Epithelial cell of proximal tubule (primary cell): ENCODE measurements around the gene PPP1R14B. TPM values are rescaled to one million over a fixed set of nuclear protein-coding genes. Genes with fewer than 3 reads are reported as not detected.

ENCODE experiments used
- DNase-seq: peaks from one replicate; pipeline ENCODE4 v3.0.0-alpha.2; 2011; ENCODE audit warnings: low read depth
- H3K4me3 ChIP-seq: 2 replicates; pipeline ENCODE4 v1.5.1; 2011; ENCODE audit warnings: low read depth, mild to moderate bottlenecking, low read length
- CTCF ChIP-seq: conservative IDR thresholded peaks from 2 replicates; pipeline ENCODE4 v1.5.1; 2012; ENCODE audit warnings: low read depth, mild to moderate bottlenecking, low read length
- total RNA-seq: library from RNA; depleted of rRNA; stranded (reverse); fragments of >200 nt; gene quantifications from 2 replicates; pipeline ENCODE4 v1.2.3, GENCODE V29; 2015

Gene PPP1R14B
- total RNA-seq, 1 donor from 2014 or later = 674 TPM

DNA sequence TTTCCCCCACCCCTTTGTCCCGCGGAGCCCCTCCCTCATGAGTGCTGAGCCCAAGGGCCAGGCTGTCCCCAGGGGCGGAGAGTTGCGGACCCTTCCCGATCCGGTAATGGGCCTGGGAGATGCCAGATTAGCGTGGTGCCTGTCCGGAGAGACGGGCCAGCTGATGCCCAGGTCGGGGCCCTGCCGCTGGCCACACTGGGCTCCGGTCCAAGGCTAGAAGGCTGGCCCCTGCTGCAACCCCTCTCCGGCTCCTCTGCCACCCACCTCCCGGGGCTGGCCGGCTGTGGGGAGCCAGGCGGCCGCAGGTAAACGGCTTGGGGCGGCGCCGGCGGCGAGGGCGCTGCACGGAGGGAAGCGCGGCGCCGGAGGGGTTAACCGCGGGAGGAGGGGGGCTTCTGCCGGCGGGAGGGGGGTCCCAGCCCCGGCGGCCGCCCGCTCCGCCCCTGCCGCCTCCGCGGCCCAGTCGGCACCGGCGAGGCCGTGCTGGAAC, 44.6 kb upstream of the PPP1R14B start, which contains the start of gene KCNK4:
Gene KCNK4 (plus strand): TSS at position 41 of the 490 bp plus-strand sequence. CDS start 1,717 bp downstream, outside the sequence.
- no peak for TF ChIP-seq CTCF
- no peak for DNase-seq
- H3K4me3 ChIP-seq = no peak within 1 kb of the TSS

DNA sequence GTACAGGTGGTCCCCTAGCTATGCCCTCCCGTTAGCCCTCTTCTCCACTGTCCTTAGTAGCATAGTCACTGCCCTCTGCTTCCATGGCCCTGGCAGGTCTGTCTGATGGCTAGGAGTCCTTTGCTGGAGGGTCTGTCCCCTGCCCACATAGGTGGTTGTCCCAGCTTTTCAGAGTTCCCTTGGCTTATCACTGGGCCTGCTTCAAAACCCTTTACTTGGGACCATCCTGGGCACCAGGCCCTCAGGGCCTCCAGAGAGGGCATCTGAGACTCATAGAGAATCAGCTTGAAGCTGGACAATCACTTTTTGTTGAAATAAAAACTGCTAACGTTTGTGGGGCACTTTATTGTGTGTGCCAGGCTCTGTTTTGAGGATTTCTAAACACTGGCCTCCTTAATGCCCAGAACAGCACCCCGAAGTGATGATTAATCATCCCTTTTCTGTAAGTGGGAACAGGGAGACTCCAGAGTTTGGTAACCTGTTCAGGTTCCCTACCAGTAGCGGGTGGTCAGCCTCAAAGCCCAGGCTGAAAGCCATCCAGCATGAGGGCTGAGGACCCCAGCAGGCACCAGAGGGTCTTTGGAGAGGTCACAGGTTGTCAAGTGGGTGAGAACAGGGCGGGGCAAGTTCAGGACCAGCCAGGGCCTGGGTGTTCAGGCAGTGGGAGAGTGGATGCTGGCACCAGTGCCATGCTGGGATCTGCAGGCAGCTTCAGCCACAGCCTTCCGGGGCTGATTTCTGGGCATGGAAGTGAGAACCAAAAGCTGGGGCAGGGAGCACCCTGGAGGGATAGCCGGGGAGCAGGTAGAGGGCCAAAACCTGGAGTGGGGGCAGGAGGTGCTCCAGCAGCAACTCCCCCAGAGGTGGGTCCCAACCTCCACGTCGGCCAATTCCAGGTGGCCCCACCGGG, 43.9 kb upstream of the PPP1R14B start:
- no peak overlapping the region for H3K4me3 ChIP-seq
- TF ChIP-seq CTCF = no peak
- no peak for DNase-seq

GRCh38 chr11:64289002-64289564, 42.3 kb upstream of the PPP1R14B start:
- DNase-seq = no peak
- no peak overlapping the region for H3K4me3 ChIP-seq
- no peak for TF ChIP-seq CTCF

GRCh38 chr11:64288353-64288750, 41.6 kb upstream of the PPP1R14B start:
- DNase-seq = no peak
- no peak overlapping the region for H3K4me3 ChIP-seq
- no peak for TF ChIP-seq CTCF

GRCh38 chr11:64287676-64288352, 41.1 kb upstream of the PPP1R14B start:
- H3K4me3 ChIP-seq = no peak overlapping the region
- TF ChIP-seq CTCF = no peak
- DNase-seq = no peak

DNA sequence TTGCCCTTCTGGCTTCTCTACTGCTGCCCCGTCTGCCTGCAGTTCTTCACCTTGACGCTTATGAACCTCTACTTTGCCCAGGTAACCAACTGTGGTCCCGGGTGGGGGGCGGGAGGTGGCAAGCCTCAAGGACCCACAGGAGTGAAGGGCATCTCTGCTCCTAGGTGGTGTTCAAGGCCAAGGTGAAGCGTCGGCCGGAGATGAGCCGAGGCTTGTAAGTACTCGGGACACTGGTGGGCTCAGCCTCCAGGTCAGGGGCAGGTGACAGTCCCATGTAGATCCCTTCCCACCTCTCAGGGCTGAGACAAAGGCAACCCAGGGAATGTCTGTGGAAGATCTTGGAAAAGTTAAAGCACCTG, 40.0 kb upstream of the PPP1R14B start:
- no peak for DNase-seq
- TF ChIP-seq CTCF = no peak
- H3K4me3 ChIP-seq = no peak overlapping the region
